PC-3 (cell line): ENCODE results near the gene MUSTN1.

ENCODE experiments used
- CTCF ChIP-seq: fragments of 300-600 bp; sonication (generic); conservative IDR thresholded peaks from 2 replicates; pipeline ENCODE4 v1.5.1; 2017; ENCODE audit warnings: antibody characterized with exemption, low read depth, mild to moderate bottlenecking, low read length
- EZH2 ChIP-seq: fragments of 300-600 bp; sonication (generic); IDR thresholded peaks from one replicate; pipeline ENCODE4 v1.6.1; 2017; ENCODE audit warnings: antibody characterized with exemption, mild to moderate bottlenecking, low read length; ENCODE audit not compliant: unreplicated experiment
- EZH2phosphoT487 ChIP-seq: fragments of 300-600 bp; sonication (generic); IDR thresholded peaks from 2 replicates; pipeline ENCODE4 v1.6.1; 2018; ENCODE audit warnings: mild to moderate bottlenecking, antibody characterized with exemption, low read length, borderline replicate concordance

DNA sequence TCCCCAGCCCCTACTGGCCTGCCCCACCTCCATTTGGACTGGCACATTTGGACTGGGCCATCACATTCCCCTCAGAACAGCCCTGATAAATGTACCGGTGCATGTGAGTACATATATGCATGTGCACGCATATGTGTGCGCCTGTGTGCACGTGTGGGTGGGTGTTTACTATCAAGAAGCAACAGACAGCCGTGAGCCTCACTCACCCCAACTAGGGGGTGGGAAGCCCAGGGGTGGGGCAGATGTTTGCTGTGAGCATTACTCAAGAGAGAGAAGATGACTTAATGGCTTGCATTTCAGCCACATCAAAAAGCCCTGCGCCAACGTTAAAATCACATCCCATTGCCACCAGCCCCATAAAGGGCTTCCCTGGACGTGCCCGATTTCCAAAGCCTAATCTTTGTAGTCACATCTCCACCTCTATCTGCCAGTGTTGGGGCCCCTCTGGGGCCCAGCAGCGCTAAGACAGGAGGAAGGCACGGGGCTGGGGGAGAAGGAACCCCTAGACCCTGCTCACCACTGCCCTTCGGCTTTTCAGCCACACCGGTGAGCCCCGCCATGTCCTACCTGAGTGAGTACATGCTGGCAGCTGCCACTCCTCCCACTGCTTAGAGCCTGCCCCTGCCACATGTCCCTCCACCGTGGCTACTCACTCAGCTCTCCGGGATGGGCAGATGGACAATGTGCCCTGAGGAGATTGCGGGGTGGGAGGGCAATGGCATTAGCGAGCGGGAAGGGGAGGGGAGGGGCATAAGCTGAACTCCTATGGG lies 29.4 kb downstream of the MUSTN1 start:
- no peak for TF ChIP-seq CTCF
- no peak for TF ChIP-seq EZH2
- no peak for TF ChIP-seq EZH2phosphoT487
